Germinal center (tissue), 1 donor: ENCODE measurements around the gene PFKL.

Source experiments
- DNase-seq: peaks from one replicate; pipeline ENCODE4 v3.0.0; 2012; ENCODE audit warnings: mixed read lengths, low spot score

The PFKL gene

DNA sequence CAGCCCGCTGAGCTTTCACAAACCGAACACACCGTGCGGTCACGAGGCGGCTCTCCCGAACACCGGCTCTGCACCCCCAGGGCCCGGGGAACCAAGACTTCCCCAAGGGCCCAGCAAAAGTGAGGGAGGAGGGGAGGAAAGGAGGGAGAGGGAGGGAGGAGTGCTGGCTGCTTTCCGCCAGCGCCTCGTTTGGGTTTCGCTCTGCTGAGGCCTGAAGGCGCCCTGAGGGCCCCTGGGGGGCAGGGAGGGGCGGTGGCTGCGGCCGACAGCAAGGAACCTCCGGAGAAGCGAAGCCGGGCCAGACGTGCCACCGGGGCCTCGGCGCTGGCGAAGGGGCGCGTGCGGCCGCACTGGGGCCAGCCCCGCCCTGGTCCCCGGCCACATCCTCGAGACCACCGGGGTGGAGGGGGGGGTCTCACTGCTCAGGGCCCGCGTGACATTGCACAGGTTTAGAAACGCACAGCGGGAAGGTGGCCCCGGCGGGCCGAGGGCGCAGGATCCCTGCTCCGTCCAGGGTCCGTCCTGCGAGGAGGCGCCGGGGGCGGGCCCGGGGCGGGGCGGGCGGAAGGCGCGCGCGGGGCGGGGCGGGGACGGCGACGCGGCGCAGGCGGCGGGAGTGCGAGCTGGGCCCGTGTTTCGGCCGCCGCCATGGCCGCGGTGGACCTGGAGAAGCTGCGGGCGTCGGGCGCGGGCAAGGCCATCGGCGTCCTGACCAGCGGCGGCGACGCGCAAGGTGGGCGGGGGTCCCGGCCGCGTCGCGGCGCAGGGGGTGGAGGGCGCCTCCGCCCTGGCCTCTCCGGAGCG lies at the start of gene PFKL:
Gene PFKL (plus strand): TSS at position 596 of the 804 bp plus-strand sequence. CDS start 53 bp downstream, at position 649.
- DNase-seq = peak; percentile 87

GRCh38 chr21:44253832-44254710 lies 45.8 kb upstream of the PFKL start:
- no peak for DNase-seq

GRCh38 chr21:44255511-44255981 lies 44.3 kb upstream of the PFKL start:
- DNase-seq = no peak

DNA sequence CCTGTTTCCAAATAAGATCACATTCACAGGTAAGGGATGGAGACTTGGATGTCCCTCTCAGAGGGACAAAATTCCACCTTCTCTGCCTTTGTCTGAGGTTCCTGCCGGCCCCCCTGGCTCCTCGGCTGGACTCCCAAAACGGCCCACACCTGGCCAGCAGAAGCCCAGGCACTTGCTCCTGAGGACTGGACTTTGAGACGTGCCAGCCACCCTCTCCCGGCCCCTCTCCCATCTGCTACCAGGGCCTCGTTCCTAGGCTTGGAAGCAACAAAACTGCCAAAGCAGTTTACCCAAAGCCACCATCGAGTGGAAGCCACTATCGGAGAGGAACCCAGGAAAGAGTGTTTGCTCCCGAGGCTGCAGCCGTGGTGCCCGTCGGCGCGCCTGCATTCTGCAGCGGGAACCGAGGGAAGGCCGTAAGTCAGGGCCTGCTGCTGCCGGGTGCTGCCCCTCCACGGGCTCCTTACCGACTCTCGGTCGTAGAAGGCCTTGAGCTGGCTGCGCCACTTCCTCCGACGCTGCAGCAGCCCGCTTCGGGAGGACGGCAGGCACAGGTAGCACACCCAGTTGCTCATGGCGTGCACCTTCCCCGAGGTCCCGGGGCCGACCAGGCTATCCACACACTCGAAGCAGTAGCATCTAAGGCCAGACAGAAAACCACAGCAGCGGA lies 41.7 kb upstream of the PFKL start:
- DNase-seq = no peak

DNA sequence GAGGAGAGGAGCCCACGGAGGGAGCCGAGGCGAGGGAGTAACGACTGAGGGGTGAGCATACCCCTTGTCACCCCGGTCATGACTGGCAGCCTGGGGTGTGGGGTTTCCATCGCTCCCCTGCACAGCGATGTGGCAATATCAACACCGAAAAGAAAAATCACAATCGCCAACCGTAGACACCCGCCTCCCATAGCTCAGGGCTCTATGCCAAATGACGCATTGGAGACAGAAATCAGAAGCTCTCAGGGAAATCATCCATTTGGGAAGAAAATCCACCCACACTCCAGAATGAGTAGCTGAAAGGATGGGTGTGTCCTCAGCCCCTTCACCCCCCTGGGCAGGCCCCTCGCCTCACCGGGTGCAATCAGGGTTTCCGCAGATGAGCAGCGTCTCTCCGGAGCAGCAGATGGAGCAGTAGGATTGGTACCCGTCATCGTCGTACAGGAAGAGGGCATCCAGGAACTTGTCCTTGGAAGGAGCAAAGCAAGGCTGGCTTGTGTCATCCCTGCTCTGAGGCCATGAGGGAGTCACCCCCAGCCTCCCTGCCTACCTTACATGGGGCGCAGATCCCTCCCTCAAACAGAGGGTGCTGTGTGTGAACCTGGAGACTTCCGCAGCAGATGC lies 40.7 kb upstream of the PFKL start:
- DNase-seq = no peak

DNA sequence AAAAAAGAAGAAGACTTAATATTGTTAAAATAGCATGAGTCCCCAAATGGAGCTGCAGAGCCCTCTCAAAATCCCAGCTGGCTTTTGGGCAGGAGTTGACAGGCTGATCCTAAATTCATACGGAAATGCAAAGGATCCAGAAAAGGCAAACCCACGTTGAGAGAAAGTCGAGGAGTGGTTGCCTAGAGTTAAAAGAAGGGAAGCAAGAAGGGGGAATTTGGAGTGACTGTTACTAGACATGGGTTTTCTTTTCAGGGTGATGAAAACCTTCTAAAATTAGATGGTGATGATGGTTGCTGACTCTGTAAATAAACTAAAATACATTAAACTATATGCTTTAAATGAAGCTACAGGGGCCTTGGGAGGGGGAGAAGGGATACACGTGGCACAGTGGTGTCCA lies 39.8 kb upstream of the PFKL start:
- DNase-seq = no peak

DNA sequence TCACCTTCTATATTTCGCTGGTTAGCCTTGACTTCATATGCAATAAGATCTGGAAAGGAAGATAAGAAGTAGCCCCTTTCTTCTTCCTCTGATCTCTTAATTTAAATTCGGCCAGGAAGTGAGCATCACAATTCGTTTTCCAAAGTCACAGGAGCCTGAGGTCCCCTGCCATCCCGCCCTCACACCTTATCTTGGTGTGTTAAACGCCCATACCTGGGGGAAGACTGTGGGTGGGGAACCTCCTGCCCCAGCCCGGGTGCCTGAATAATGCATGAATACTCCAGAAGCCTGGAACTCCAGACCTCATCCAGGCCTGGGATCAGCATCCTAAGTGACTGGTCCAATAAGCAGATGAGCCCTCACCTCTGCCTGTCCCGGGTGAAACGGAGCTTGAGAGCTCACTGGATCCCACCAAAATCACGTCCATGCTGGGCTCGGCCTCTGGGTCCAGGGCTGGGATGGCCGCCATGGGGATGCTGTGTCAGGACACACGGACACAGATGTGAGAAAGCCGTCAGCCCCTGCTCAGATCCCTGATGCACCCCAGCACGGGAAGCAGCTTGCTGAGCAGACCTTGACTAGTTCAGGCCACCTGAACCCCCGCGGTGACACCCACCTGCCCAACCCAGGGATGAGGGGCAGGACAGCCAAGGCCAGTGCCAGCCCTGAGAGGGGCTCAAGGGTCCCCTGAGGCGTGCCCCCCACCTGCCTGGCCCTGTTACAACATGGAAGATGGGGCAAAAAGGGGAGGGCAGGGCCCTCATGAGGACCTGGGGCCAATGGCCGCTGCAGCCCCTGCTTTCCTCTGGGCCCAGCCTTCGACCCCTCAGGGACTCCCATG lies 38.8 kb upstream of the PFKL start:
- DNase-seq = no peak

GRCh38 chr21:44261675-44262295 lies 38.1 kb upstream of the PFKL start, which contains the start of gene DNMT3L:
Gene DNMT3L (minus strand): TSS chr21:44261897. CDS start chr21:44261259, 638 bp downstream.
- no peak for DNase-seq

DNA sequence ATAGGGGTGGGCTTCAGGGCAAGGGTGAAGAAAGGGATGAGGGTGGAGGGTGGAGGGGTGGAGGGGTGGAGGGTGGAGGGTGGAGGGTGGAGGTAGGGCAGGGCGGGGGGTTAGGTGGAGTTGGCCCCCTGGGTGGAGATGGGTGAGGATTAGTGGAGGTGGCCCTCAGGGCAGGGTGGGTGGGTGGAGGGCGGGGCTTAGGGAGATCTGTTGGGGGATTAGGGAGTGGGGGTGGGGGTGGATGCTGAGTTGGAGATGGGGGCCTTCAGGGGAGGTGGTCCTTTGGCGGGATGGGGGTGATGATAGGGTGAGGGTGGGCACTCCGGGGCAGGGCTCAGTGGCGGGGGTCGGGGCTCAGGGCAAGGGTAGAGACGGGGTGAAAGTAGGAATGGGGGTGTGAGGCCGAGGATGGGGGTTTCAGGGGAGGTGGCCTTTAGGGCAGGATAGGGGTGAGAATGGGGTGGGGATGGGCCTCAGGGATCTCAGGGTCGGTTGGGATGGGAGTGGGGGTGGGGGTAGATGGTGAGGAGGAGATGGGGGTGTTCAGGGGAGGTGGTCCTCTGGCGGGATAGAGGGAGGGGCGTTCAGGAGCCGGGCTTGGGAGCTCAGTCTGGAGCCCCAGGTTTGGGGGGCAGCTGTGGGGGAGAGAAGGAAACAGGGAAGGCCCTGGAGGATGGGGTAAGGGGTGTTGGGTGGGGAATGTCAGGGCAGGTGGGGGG lies 37.4 kb upstream of the PFKL start:
- DNase-seq = no peak

GRCh38 chr21:44263221-44263760 lies 36.6 kb upstream of the PFKL start:
- DNase-seq = no peak

DNA sequence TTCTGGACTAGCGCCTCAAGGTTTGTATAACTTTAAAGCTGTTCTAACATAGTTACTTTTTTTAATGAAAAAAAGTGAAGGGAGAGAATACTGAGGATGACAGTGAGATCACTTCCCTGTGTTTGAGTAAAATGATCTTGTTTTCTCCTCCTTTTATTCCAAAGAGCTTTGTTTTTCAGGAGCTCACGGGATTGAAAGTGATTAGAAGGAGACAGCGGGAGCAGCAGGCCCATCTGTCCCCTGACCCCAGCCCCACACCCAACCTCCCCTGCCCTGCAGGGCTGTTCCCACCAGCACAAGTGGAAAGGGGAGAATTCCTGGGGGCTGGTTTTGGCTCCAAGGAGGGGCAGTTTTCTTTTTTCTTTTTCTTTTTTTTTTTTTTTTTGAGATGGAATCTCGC lies 36.1 kb upstream of the PFKL start:
- DNase-seq = no peak

DNA sequence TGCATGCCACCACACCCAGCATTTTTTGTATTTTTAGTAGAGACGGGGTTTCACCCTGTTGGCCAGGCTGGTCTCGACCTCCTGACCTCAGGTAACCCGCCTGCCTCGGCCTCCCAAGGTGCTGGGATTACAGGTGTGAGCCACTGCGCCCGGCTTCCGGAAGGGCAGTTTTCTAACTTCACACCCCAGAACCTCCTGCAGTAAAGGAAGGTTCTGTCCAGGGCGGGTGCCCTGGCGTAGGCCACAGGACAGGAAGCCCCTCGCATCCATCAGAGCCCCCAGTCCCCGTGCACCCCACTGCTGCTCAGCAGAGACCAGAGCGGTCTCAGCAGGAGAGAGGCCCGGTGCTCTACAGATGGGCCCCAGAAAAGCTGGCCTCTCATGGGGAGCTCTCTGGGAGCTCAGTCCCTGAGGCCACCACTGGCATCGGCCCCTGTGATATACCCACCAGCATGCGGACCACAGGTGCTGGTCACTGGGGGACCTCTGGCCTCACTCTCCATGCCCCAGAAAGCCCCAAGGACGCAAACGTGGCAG lies 34.1 kb upstream of the PFKL start:
- no peak for DNase-seq

DNA sequence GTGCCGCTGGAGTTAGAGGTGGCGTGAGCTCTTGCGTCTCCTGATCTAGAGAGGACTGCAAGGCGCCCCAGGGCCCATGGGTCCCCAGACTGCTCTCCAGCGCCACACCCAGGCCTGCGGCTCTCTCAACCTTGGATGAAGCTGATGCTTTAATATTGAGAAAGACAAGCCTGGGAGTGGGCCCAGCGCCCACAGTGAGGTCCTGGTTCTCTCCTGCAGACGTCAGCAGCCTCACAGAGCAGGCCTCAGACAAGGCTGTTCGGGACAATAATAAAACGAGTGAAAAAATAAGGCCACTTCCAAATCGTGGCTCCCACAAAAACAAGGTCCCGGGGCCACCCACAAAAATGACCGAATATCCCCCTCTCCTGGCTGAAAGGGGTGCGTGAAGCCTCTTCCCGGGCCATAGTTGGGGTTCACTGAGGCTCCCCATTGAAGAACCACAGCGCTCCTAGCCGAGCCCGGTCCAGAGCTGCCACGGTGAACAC lies 32.2 kb upstream of the PFKL start:
- DNase-seq = no peak

DNA sequence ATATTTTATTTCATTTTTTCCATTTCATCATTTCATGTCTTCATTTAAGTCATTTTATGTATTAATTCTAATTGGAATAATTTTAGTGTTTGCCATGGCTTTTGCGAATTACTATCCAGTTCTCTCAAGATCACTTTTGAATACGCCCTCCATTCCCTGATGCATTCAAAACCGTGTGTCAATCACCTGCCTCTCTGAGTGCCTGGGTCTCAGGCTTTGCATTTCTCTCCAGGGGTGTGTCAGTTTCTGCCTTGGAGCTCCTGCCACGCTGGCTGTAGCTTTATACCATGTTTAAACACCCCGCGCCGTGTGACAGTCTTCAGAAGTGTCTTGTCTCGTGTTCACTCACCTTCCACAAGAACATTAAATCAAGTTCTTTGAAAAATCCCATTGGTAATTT lies 30.8 kb upstream of the PFKL start:
- no peak for DNase-seq

DNA sequence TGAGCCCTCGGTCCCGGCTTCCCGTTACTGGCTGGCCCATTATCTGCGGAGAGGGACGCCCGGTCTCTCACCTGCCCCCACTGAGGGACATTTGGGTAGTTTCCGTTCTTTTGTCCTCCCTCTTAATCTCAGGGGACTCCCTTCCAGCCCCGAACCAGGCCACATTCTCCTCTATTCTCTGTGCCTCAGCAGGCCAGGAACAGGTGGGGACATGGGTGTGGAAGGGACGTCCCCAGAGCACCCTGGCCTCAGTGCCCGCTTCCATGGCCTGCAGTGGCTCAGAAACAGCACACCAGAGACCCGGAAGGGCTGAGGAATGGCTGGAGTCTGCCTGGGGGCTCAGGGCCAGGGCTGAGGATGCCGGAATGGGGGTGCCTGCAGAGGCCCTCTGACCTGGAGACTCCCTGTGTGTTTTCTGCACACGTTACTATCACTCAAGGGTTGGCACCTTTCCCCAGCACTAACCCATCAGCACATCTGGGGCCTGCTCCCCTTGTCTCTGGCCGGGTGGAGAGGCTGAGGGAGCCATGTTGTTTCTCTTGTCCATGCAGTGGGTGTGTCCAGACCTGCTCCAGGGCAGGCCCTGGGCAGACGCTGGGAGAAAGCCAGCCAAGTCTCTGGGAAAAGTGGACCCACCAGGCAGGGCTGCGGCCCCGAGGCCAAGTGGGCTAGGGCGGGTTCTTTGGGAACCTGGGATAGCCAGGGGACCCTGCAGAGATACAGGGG lies 28.1 kb upstream of the PFKL start:
- DNase-seq = no peak

DNA sequence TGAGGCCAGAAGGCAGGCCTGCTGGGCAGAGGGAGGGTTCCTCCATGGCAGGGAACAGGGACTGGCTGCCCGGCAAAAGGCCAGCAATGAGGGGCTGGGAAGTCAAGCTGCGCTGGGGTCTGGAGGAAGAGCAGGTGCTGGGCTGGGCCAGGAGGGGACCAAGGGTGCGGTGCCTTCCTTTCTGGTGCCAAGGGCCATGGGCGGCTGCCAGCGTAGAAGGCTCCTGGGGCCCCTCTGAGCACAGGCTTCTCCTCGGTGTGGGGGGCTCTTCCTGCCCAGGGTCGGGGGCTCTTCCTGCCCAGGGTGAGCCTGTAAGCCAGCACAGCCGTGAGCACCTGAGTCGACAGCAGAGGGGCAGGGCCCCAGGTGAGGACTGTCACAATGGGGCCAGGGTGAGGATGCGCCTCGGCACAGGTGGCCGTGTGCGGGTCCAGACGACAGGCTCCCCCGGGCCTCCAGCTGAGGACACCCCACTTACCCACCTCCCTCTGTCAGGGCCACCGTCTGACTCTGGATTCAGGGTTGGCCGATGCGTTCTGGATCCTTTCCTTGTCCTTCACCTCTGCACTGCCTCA lies 27.5 kb upstream of the PFKL start:
- DNase-seq = no peak

GRCh38 chr21:44273046-44273445 lies 26.8 kb upstream of the PFKL start:
- no peak for DNase-seq

DNA sequence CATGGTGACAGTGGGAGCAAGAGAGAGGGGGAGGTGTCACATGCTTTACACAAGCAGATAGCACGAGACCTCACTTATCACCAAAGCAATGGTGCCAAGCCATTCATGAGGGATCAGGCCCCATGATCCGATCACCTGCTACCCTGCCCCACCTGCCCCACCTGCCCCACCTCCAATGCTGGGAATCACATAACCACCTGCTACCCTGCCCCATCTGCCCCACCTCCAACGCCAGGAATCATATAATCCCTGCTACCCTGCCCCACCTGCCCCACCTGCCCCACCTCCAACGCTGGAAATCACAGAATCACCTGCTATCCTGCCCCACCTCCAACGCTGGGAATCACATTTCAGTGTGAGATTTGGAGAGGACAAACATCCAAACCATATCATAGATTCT lies 24.8 kb upstream of the PFKL start:
- DNase-seq = no peak
